Measurements from ENCODE around the gene TWF2. TPM values are rescaled to one million over a fixed set of nuclear protein-coding genes. Genes with fewer than 3 reads are reported as not detected.

TWF2 gene
- total RNA-seq, 1 experiment from 2014 or later = 44.8 TPM

- TF ChIP-seq, protein P1, sequence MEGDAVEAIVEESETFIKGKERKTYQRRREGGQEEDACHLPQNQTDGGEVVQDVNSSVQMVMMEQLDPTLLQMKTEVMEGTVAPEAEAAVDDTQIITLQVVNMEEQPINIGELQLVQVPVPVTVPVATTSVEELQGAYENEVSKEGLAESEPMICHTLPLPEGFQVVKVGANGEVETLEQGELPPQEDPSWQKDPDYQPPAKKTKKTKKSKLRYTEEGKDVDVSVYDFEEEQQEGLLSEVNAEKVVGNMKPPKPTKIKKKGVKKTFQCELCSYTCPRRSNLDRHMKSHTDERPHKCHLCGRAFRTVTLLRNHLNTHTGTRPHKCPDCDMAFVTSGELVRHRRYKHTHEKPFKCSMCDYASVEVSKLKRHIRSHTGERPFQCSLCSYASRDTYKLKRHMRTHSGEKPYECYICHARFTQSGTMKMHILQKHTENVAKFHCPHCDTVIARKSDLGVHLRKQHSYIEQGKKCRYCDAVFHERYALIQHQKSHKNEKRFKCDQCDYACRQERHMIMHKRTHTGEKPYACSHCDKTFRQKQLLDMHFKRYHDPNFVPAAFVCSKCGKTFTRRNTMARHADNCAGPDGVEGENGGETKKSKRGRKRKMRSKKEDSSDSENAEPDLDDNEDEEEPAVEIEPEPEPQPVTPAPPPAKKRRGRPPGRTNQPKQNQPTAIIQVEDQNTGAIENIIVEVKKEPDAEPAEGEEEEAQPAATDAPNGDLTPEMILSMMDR (conservative IDR thresholded peaks at IDR 0.05) = no peak
- Histone ChIP-seq H3K27ac (ENCODE audit: insufficient read length, low read depth, low read length) (no peak overlapping the region), H2BK12ac (ENCODE audit: insufficient read length, low read depth, low read length) (no peak overlapping the region), H3K23ac (ENCODE audit: insufficient read length, low read depth, low read length) (no peak overlapping the region), H3K27me3 (ENCODE audit: insufficient read depth, low read length) (no peaks in the 10 kb centered on the region), H2BK15ac (ENCODE audit: low read depth, low read length) (no peak overlapping the region), H3K9me3 (ENCODE audit: control insufficient read depth, low read depth, low read length) (no peaks in the 10 kb centered on the region), H3K4ac (ENCODE audit: low read depth, low read length) (no peak overlapping the region), H4K20me1 (ENCODE audit: control insufficient read depth, insufficient read depth, insufficient read length) (peaks cover 3% of the 10 kb centered on the region), H3T11ph (ENCODE audit: low read length) (no peak overlapping the region), H2BK20ac (ENCODE audit: low read depth, low read length, poor library complexity, severe bottlenecking) (no peak overlapping the region), H3K79me1 (ENCODE audit: insufficient read depth, low read depth, low read length, poor library complexity, severe bottlenecking) (no peaks in the 10 kb centered on the region), H4K91ac (ENCODE audit: insufficient read length, low read depth, low read length) (no peak overlapping the region), H3K4me1 (ENCODE audit: insufficient read depth, low read length) (no peaks in the 10 kb centered on the region; the same call in 1 of the 2 replicates), H3K18ac (ENCODE audit: insufficient read length, low read depth, low read length) (no peak overlapping the region), H3K79me2 (ENCODE audit: insufficient read depth, low read length) (no peaks in the 10 kb centered on the region), H4K8ac (replicated peaks; ENCODE audit: insufficient read length, low read depth, low read length) (no peak overlapping the region), H4K5ac (ENCODE audit: insufficient read length, low read depth, low read length) (no peak overlapping the region), H3K9ac (ENCODE audit: extremely low read depth, insufficient read length, low read length) (no peak overlapping the region), H3K23me2 (ENCODE audit: insufficient read length, low read depth, low read length, poor library complexity, severe bottlenecking) (no peaks in the 10 kb centered on the region), H3K14ac (ENCODE audit: insufficient read depth, low read length) (no peak overlapping the region; the same call in 1 of the 2 replicates), H2AFZ (ENCODE audit: low read length) (no peak overlapping the region), H3K56ac (ENCODE audit: insufficient read length, low read depth, low read length) (no peak overlapping the region), H2AK5ac (ENCODE audit: insufficient read length, low read length) (no peak overlapping the region), H2BK120ac (ENCODE audit: low read depth, low read length, poor library complexity, severe bottlenecking) (no peak overlapping the region), H3K4me2 (ENCODE audit: insufficient read depth, insufficient read length, low read length) (no peak overlapping the region), H2BK5ac (ENCODE audit: insufficient read length, low read length) (no peak overlapping the region)
- peaks cover 4 to 9% of the 10 kb centered on the region in 2 experiments for H3K4me1 Mint-ChIP-seq
- H3K36me3 Mint-ChIP-seq (ENCODE audit: insufficient read depth in 1 of 3, low read depth in 3 of 3) = peaks cover 9 to 28% (median 23%) of the 10 kb centered on the region in 3 experiments; a peak in 6 of 7 replicates
- H3K27me3 Mint-ChIP-seq (ENCODE audit: low read depth) = no peaks in the 10 kb centered on the region; the same call in 1 of the 2 replicates
- H3K4me3 Mint-ChIP-seq = no peak overlapping the region
- H3K9me3 Mint-ChIP-seq = no peaks in the 10 kb centered on the region; a peak in 1 of 5 replicates
- DNase-seq = no peak
- WGBS (ENCODE audit: extremely low coverage, insufficient read length, low lambda C conversion rate) = no CpG with 5 or more reads among the region's 12 CpGs
- H3K27ac Mint-ChIP-seq = no peak overlapping the region; a peak in 1 of 7 replicates
Measured at GRCh38 chr3:52218454-52218853, 20.5 kb downstream of the TWF2 start.
